Endothelial cell (in vitro differentiated cells): ENCODE data around the gene GUCY1A1. TPM values are rescaled to one million over a fixed set of nuclear protein-coding genes. Genes with fewer than 3 reads are reported as not detected.

Experiments
- DNase-seq: peaks from one replicate; pipeline ENCODE4 v3.0.0; 2021; ENCODE audit warnings: low spot score
- H3K27ac Mint-ChIP-seq: one replicate; pipeline ENCODE4 v1.8.0; 2021; ENCODE audit warnings: mixed read lengths, inconsistent platforms; ENCODE audit not compliant: unreplicated experiment
- H3K27me3 Mint-ChIP-seq: one replicate; pipeline ENCODE4 v1.8.0; 2021; ENCODE audit warnings: mild to moderate bottlenecking, moderate library complexity, mixed read lengths, inconsistent platforms; ENCODE audit not compliant: unreplicated experiment
- H3K36me3 Mint-ChIP-seq: one replicate; pipeline ENCODE4 v1.8.0; 2021; ENCODE audit warnings: mild to moderate bottlenecking, low read depth, mixed read lengths, inconsistent platforms; ENCODE audit not compliant: unreplicated experiment
- H3K4me1 Mint-ChIP-seq: one replicate; pipeline ENCODE4 v1.8.0; 2021; ENCODE audit warnings: mild to moderate bottlenecking, mixed read lengths, inconsistent platforms; ENCODE audit not compliant: unreplicated experiment
- H3K4me3 Mint-ChIP-seq: one replicate; pipeline ENCODE4 v1.8.0; 2021; ENCODE audit warnings: mild to moderate bottlenecking, mixed read lengths, inconsistent platforms; ENCODE audit not compliant: unreplicated experiment
- H3K9me3 Mint-ChIP-seq: one replicate; pipeline ENCODE4 v1.8.0; 2021; ENCODE audit warnings: mixed read lengths, inconsistent platforms; ENCODE audit not compliant: unreplicated experiment
- total RNA-seq: library from RNA; stranded (reverse); fragmentation: NEBNext Ultra II Directional; extraction: Animal tissue kit (Norgen Biotek cat#: 25700); gene quantifications from one replicate; pipeline ENCODE4 v1.2.1, GENCODE V29; 2021; ENCODE audit not compliant: unreplicated experiment
- TF ChIP-seq, protein P1 (sequence below): fragments of 200-600 bp; sonication (generic); IDR thresholded peaks from one replicate; pipeline ENCODE4 v1.5.0; 2021; ENCODE audit warnings: antibody characterized with exemption; ENCODE audit not compliant: unreplicated experiment

The GUCY1A1 gene
- total RNA-seq, 1 donor from 2014 or later = not detected

- no peak for DNase-seq
- no peaks in the 10 kb centered on the region for H3K27me3 Mint-ChIP-seq
- no peaks in the 10 kb centered on the region for H3K36me3 Mint-ChIP-seq
- TF ChIP-seq, protein P1, sequence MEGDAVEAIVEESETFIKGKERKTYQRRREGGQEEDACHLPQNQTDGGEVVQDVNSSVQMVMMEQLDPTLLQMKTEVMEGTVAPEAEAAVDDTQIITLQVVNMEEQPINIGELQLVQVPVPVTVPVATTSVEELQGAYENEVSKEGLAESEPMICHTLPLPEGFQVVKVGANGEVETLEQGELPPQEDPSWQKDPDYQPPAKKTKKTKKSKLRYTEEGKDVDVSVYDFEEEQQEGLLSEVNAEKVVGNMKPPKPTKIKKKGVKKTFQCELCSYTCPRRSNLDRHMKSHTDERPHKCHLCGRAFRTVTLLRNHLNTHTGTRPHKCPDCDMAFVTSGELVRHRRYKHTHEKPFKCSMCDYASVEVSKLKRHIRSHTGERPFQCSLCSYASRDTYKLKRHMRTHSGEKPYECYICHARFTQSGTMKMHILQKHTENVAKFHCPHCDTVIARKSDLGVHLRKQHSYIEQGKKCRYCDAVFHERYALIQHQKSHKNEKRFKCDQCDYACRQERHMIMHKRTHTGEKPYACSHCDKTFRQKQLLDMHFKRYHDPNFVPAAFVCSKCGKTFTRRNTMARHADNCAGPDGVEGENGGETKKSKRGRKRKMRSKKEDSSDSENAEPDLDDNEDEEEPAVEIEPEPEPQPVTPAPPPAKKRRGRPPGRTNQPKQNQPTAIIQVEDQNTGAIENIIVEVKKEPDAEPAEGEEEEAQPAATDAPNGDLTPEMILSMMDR = no peak
- H3K4me3 Mint-ChIP-seq = no peak overlapping the region
- H3K27ac Mint-ChIP-seq = no peak overlapping the region
- no peaks in the 10 kb centered on the region for H3K9me3 Mint-ChIP-seq
- no peaks in the 10 kb centered on the region for H3K4me1 Mint-ChIP-seq
Measured at GRCh38 chr4:155684892-155685541, 18.4 kb downstream of the GUCY1A1 start.

DNA sequence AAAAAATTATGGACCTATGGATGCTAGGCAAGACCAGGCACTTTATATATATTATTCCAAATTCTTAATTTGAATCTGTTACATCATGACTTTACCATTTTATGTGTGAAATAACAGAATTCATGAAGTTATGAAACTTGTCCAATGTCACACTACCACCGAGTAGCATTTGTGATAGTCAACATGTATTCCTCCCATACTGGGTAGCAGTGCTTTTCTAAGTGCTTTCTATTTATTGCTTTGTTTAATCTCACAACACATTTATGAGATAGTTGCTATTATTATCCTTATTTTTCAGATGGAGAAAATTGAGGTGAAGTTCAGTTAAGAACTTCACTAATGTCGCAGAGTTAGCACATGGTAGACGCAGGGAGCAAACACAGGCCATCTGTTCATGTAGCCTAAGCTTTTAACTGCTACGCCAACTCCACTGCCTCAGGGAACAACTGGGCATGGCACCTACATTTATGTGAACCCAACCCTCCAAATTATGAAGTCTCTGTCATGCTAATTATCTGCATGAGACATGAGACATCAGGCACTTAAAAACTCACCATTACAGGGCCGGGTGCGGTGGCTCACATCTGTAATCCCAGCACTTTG is 20.8 kb downstream of the GUCY1A1 start:
- H3K4me1 Mint-ChIP-seq = no peaks in the 10 kb centered on the region
- TF ChIP-seq, protein P1 = no peak
- H3K36me3 Mint-ChIP-seq = no peaks in the 10 kb centered on the region
- no peak overlapping the region for H3K27ac Mint-ChIP-seq
- H3K9me3 Mint-ChIP-seq = no peaks in the 10 kb centered on the region
- no peaks in the 10 kb centered on the region for H3K27me3 Mint-ChIP-seq
- H3K4me3 Mint-ChIP-seq = no peak overlapping the region
- no peak for DNase-seq

- Mint-ChIP-seq H3K27ac (no peak overlapping the region), H3K4me3 (no peak overlapping the region), H3K9me3 (no peaks in the 10 kb centered on the region), H3K36me3 (no peaks in the 10 kb centered on the region), H3K27me3 (no peaks in the 10 kb centered on the region), H3K4me1 (no peaks in the 10 kb centered on the region)
- no peak for DNase-seq
- TF ChIP-seq, protein P1 = no peak
Measured at GRCh38 chr4:155688211-155688610, 21.6 kb downstream of the GUCY1A1 start.

- no peak for DNase-seq
- Mint-ChIP-seq H3K36me3 (no peaks in the 10 kb centered on the region), H3K4me1 (no peaks in the 10 kb centered on the region), H3K4me3 (no peak overlapping the region), H3K9me3 (no peaks in the 10 kb centered on the region), H3K27ac (no peak overlapping the region), H3K27me3 (peaks cover under 1% of the 10 kb centered on the region)
- TF ChIP-seq, protein P1 = no peak
Measured at GRCh38 chr4:155688860-155689259, 22.2 kb downstream of the GUCY1A1 start.

DNA sequence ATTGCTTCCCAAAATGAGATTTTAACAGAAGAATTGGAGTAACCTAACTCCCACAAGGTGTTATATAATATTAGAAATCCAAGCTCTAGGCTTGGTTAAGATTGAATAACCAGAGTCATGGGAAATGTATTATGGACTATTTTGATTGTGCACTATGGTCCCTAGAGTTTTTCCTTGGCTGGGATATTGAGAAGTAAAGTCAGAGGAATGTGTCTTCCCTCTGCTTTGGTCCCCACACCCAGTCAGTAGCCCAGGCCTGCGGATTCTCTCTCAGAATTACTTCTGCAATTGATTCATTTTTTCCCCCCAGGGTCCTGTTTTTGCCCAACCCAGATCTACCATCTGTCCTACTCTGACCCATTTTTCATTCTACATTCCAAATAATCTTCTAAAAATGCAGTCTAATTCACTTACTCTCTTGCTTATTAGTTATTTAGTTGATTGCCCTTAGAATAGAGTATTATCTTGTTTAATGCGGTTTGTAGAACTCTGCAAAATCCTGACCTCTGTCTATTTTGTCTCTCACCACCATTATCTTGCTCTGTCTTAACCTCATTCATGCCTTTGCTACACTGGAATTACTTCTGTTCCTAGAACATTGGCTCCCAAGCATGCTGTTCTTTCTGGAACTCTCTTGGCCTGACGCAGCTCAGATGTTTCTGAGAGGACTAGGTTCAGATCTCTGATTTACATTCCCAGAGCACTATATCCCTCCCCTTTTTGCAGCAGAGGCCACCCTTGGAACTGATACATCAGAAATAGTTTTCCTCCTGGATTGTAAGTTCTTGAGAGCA is 23.6 kb downstream of the GUCY1A1 start:
- Mint-ChIP-seq H3K27ac (no peak overlapping the region), H3K4me3 (no peak overlapping the region), H3K4me1 (no peaks in the 10 kb centered on the region), H3K9me3 (no peaks in the 10 kb centered on the region), H3K36me3 (no peaks in the 10 kb centered on the region), H3K27me3 (peaks cover 1% of the 10 kb centered on the region)
- TF ChIP-seq, protein P1 = no peak
- DNase-seq = no peak
